AG04450 (cell line): ENCODE data around the gene MAD2L2. TPM values are rescaled to one million over a fixed set of nuclear protein-coding genes. Genes with fewer than 3 reads are reported as not detected.
"Not testable (repeated sequence)": the region's sequence is repeated elsewhere in the genome, so short reads cannot be mapped to it uniquely, and the experiment has no call there.

ENCODE experiments used
- CTCF ChIA-PET: fragments of 300-600, 350-600 bp; formaldehyde crosslinking; extraction: SDS; loops from one replicate; lab custom pipeline; 2022; ENCODE audit warnings: antibody characterized with exemption, inconsistent platforms; lab: Charles Lee
- POLR2A ChIA-PET: fragments of 350-600 bp; formaldehyde crosslinking; extraction: SDS; loops from one replicate; lab custom pipeline; 2021; ENCODE audit warnings: antibody characterized with exemption, inconsistent platforms; lab: Yijun Ruan, JAX
- DNase-seq: peaks from one replicate; pipeline ENCODE4 v3.0.0-alpha.2; 2011; ENCODE audit warnings: low read depth, low spot score
- H3K27ac ChIP-seq: one replicate; pipeline ENCODE4 v1.5.1; 2012; ENCODE audit warnings: low read depth, low read length, control low read depth
- H3K27me3 ChIP-seq: one replicate; pipeline ENCODE4 v1.6.0; 2012; ENCODE audit warnings: low read length; ENCODE audit not compliant: control insufficient read depth, insufficient read depth
- H3K4me3 ChIP-seq: 2 replicates; pipeline ENCODE4 v1.5.1; 2011; ENCODE audit warnings: mild to moderate bottlenecking, low read depth, low read length, control low read depth
- H3K9me3 ChIP-seq: 2 replicates; pipeline ENCODE4 v1.5.1; 2012; ENCODE audit warnings: low read length; ENCODE audit not compliant: control insufficient read depth, insufficient read depth
- polyA plus RNA-seq: library from polyadenylated mRNA; depleted of rRNA; stranded (reverse); fragments of >200 nt; gene quantifications from 2 replicates; pipeline ENCODE4 v1.2.3, GENCODE V29; 2011
- TF ChIP-seq, protein P1 (sequence below): IDR thresholded peaks from 2 replicates; pipeline ENCODE4 v1.5.1; 2011; ENCODE audit warnings: low read depth, low read length, control low read depth, inconsistent platforms

MAD2L2 gene
- polyA plus RNA-seq, 1 experiment: 34.9 TPM

DNA sequence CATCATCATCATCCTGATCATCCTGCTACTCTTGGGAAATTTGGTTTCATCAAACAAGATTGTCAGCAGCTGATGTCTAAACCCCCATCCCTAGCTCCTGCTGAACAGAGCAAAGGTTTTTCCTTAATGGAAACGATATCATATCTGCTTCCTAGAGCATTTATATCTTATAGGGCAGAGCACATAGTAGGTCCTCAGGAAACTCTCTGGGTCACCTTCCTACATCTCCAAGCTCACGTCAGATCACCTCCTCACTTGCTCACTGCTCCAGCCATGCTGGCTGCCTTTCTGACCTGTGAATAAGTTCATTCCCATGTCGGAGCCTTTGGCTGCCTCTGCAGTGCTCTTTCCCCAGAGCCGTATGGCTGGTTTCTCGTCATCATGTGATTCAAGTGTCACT, 37.2 kb downstream of the MAD2L2 start:
- H3K27me3 ChIP-seq: peaks cover 16% of the 10 kb centered on the region
- CTCF ChIA-PET: interaction anchor here (0.5 to 10.6 kb wide), 22 partner anchors 9 to 606 kb away, joined by 3 to 283 read pairs (median 4); partner anchors contain the start of genes FBXO44, FBXO6 and MTOR
- no peak for DNase-seq
- TF ChIP-seq, protein P1, sequence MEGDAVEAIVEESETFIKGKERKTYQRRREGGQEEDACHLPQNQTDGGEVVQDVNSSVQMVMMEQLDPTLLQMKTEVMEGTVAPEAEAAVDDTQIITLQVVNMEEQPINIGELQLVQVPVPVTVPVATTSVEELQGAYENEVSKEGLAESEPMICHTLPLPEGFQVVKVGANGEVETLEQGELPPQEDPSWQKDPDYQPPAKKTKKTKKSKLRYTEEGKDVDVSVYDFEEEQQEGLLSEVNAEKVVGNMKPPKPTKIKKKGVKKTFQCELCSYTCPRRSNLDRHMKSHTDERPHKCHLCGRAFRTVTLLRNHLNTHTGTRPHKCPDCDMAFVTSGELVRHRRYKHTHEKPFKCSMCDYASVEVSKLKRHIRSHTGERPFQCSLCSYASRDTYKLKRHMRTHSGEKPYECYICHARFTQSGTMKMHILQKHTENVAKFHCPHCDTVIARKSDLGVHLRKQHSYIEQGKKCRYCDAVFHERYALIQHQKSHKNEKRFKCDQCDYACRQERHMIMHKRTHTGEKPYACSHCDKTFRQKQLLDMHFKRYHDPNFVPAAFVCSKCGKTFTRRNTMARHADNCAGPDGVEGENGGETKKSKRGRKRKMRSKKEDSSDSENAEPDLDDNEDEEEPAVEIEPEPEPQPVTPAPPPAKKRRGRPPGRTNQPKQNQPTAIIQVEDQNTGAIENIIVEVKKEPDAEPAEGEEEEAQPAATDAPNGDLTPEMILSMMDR: no peak
- no peak overlapping the region for H3K4me3 ChIP-seq
- POLR2A ChIA-PET: interaction anchor here (0.7 kb wide), 1 partner anchor 372 kb away, joined by 7 read pairs; no protein-coding TSS in a partner anchor
- H3K27ac ChIP-seq: no peak overlapping the region
- no peaks in the 10 kb centered on the region; the same call in 1 of the 2 replicates for H3K9me3 ChIP-seq

DNA sequence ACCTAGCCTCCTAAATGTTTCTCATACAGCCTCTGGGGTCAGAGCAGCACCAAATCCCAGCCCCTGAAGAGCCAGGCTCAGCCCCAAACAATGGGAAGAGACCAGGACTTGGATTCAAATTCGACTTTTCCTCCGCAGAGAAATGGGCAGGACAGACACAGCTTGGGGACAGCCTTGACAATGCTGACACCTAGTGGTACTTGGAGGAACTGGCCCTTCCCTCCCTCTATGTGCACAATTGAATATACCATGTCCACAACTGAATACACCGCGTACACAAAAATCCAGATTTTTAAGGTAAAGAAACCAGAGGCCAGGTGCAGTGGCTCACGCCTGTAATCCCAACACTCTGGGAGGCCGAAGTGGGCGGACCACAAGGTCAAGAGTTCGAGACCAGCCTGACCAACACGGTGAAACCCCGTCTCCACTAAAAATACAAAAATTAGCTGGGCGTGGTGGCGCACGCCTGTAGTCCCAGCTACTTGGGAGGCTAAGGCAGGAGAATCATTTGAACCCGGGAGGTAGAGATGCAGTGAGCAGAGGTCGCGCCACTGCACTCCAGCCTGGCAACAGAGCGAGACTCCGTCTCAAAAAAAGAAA, 38.4 kb downstream of the MAD2L2 start:
- H3K9me3 ChIP-seq, POLR2A ChIA-PET, H3K27ac ChIP-seq, H3K4me3 ChIP-seq: not testable (repeated sequence)
- TF ChIP-seq, protein P1: peak; percentile 97
- H3K27me3 ChIP-seq: peaks cover 15% of the 10 kb centered on the region
- CTCF ChIA-PET: interaction anchor here (0.6 to 10.6 kb wide), 17 partner anchors 9 to 605 kb away, joined by 3 to 283 read pairs (median 4); no protein-coding TSS in a partner anchor
- peak; percentile 13 for DNase-seq

DNA sequence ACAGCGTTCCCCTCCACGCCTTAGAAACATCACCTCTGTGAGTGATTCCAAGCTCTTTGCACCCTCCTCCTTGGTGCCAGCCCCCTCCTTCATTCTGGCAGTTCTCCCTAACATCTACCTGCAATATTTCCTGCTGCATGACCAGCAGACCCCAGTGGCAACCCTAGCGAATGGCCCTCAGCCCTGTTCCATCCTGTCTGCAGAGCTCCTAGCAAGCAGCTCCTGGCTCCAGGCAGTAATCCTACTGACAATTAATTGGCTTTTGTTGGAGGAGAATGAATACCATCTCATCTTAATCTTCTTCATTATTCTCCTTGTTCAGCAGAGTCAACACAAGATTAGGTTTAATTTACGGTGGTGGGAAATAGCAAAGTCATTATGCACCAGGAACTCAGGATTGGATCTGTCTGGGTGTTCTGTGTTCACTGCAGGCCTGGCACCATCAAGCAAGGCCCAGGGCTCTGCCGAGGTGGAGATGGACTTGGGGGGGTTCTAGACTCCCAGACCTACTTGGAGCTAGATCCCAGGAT, 39.1 kb downstream of the MAD2L2 start:
- CTCF ChIA-PET: interaction anchor here (0.6 to 10.6 kb wide), 13 partner anchors 8 to 604 kb away, joined by 3 to 283 read pairs (median 4); no protein-coding TSS in a partner anchor
- no peak for DNase-seq
- H3K9me3 ChIP-seq: no peaks in the 10 kb centered on the region
- H3K4me3 ChIP-seq: no peak overlapping the region
- TF ChIP-seq, protein P1: no peak
- H3K27me3 ChIP-seq: peaks cover 13% of the 10 kb centered on the region
- POLR2A ChIA-PET: no interaction called here
- no peak overlapping the region for H3K27ac ChIP-seq

DNA sequence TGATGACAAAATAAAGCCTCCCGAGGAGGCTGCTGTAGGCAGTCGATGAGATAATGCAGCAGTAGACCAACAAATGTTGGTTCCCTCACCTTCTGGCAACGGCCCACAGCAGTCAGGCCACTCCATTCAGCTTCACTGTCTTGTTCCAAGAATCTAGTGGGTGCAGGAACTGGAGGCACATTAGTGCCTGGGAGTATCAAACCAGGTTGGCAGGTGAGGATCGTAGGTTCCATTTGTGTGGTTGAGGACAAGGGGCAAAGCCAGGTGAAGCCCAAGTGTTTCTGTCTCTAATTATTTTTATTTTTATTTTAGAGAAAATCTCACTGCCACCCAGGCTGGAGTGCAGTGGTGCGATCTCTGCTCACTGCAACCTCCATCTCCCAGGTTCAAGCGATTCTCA, 40.0 kb downstream of the MAD2L2 start:
- H3K27ac ChIP-seq: no peak overlapping the region

More for the DNA sequence above, 40.0 kb downstream of the MAD2L2 start:
- peaks cover 10% of the 10 kb centered on the region for H3K27me3 ChIP-seq
- H3K4me3 ChIP-seq: no peak overlapping the region
- TF ChIP-seq, protein P1: no peak
- H3K9me3 ChIP-seq: no peaks in the 10 kb centered on the region
- ChIA-PET POLR2A (no interaction called here), CTCF (interaction anchor here (1.3 to 10.6 kb wide), 6 partner anchors 355 to 604 kb away, joined by 3 to 283 read pairs (median 13); no protein-coding TSS in a partner anchor)
- no peak for DNase-seq
